Measurements from ENCODE around the gene RAB27B.

Gene RAB27B

GRCh38 chr18:54867131-54867530 is 38.9 kb downstream of the RAB27B start:
- no peak for DNase-seq (ENCODE audit: low read depth)

DNA sequence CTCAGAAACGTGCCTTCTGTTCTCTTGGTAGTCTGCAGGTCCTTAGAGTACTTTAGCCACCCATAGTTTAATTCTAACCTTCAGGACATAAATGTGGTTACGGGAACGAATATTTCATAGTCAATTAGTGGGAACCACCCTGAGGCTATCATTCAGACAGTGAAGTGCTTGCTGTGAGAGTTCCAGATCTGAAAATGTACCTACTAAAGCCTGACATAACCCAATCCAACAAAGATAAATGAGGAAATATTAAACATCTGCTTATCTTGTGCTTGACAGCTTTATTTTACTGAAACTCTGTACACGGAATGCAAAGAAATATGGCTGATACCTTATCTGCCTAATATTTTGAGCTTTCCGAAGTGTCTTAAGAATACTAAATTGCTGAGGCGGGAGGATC is 43.0 kb downstream of the RAB27B start:
- DNase-seq (ENCODE audit: low read depth) = no peak

GRCh38 chr18:54872681-54873080 is 44.4 kb downstream of the RAB27B start:
- no peak for DNase-seq (ENCODE audit: low read depth)

GRCh38 chr18:54873884-54874255 is 45.6 kb downstream of the RAB27B start:
- DNase-seq (ENCODE audit: low read depth) = no peak

- no peak for DNase-seq (ENCODE audit: low read depth)
Observed at GRCh38 chr18:54875063-54875462, 46.8 kb downstream of the RAB27B start.

DNA sequence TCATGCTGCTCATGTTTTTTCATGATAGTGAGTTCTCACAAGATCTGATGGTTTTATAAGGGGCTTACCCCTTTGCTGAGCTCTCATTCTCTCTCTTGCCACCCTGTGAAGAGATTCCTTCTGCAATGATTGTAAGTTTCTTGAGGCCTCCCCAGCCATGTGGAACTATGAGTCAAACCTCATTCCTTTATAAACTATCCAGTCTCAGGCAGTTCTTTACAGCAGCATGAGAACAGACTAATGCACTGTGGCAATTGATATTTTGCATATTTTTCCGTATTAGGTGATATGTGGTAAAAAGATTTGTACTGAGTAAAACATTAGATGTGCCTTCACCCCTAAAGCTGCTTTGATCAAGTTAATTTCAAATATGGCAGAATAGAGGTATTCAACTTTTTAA is 48.8 kb downstream of the RAB27B start:
- DNase-seq (ENCODE audit: low read depth) = no peak

GRCh38 chr18:54878159-54878622 is 49.9 kb downstream of the RAB27B start:
- no peak for DNase-seq (ENCODE audit: low read depth)

GRCh38 chr18:54878659-54879358 is 50.5 kb downstream of the RAB27B start:
- no peak for DNase-seq (ENCODE audit: low read depth)

DNA sequence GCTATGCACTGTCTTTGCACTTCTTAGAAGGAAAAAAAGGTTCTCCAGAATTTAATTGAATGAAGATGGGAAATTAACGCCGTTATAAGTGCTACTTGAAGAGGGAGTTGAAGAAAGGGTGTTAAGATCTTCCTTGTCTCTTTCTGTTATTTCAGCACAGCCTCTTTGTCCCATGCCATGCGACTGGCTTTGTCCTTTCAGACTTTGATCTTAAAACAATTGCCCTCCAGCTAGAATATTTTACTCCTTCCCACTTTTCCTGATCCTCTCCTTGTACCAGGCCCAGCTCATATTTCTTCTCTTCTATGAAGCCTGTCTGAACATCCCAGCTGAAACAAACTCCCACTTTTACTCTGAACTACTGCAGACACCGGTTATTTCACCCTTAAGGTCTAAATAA is 51.4 kb downstream of the RAB27B start:
- no peak for DNase-seq (ENCODE audit: low read depth)

- DNase-seq (ENCODE audit: low read depth) = peak; percentile 0
Observed at GRCh38 chr18:54880395-54881105, 52.3 kb downstream of the RAB27B start.

GRCh38 chr18:54881229-54881768 is 53.0 kb downstream of the RAB27B start:
- DNase-seq (ENCODE audit: low read depth) = no peak

GRCh38 chr18:54882318-54882717 is 54.0 kb downstream of the RAB27B start:
- no peak for DNase-seq (ENCODE audit: low read depth)

GRCh38 chr18:54883816-54884604 is 55.7 kb downstream of the RAB27B start:
- DNase-seq (ENCODE audit: low read depth) = no peak

DNA sequence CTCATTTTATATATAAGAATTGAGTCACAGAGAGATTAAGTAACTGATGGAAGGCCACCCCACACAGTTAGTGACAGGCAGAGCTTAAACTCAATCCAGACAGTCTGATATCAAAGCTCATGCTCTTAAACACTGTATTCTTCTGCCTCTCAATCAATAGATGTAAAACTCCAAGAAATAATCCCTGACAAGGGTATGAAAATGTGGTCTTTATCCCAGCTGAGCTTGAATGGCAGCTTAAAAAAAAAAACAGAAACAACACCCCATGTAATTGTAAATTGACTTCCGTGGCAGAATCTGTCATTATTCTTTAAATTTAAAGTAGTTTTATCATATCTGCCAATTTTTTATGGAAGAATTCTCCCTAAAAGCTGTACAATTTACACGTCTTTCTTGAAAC is 60.1 kb downstream of the RAB27B start:
- DNase-seq (ENCODE audit: low read depth) = no peak

DNA sequence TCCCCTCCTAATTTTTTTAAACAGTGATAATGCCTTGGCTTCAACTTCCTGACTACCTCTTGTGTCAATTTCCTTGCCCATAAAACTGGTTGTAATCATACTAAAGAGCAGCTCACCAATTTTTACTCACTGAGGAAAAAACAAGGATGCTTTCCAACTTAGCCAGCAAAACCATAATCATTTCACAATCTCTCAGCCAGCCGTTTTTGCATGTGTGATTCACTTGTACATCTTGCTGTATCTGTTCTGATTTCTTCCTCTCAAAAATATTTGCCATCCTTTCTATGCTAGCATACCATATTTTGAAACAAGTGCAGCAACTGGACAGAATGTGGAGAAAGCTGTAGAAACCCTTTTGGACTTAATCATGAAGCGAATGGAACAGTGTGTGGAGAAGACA is 60.7 kb downstream of the RAB27B start:
- DNase-seq (ENCODE audit: low read depth) = no peak

- no peak for DNase-seq (ENCODE audit: low read depth)
Observed at GRCh38 chr18:54899500-54899899, 71.2 kb downstream of the RAB27B start.

GRCh38 chr18:54900290-54900689 is 72.0 kb downstream of the RAB27B start:
- DNase-seq (ENCODE audit: low read depth) = no peak

GRCh38 chr18:54904581-54904980 is 76.3 kb downstream of the RAB27B start:
- DNase-seq (ENCODE audit: low read depth) = no peak

DNA sequence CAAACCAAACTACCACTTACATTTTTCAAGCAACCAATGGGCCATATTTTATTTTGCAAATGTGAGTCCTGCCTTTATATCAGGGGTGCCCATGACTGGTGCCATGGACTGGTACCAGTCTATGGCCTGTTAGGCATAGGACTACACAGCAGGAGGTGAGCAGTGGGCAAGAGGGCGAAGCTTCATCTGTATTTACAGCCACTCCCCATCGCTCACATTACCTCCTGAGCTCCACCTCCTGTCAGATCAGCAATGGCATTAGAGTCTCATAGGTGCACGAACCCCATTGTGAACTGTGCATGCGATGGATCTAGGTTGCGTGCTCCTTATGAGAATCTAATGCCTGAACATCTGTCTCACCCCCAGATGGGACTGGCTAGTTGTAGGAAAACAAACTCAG is 77.4 kb downstream of the RAB27B start:
- DNase-seq (ENCODE audit: low read depth) = no peak

GRCh38 chr18:54906331-54907185 is 78.3 kb downstream of the RAB27B start:
- no peak for DNase-seq (ENCODE audit: low read depth)

- DNase-seq (ENCODE audit: low read depth) = no peak
Observed at GRCh38 chr18:54909538-54909937, 81.3 kb downstream of the RAB27B start.
